B cell (primary cell): ENCODE measurements around the gene C3orf85.

Source experiments
- CTCF ChIP-seq: fragments of 200-600 bp; IDR thresholded peaks from one replicate; pipeline ENCODE4 v1.8.0; 2022; ENCODE audit warnings: antibody characterized with exemption, mild to moderate bottlenecking
- EZH2 ChIP-seq: IDR thresholded peaks from 2 replicates; pipeline ENCODE4 v1.6.1; 2012; ENCODE audit warnings: borderline replicate concordance, low read depth, mild to moderate bottlenecking, moderate library complexity, low read length; ENCODE audit not compliant: insufficient read depth, poor library complexity, severe bottlenecking

GRCh38 chr3:109177908-109178307 lies 41.4 kb downstream of the C3orf85 start:
- no peak for TF ChIP-seq CTCF
- no peak for TF ChIP-seq EZH2
